Lung (tissue), 12 donors: ENCODE data around the gene CYBA. TPM values are rescaled to one million over a fixed set of nuclear protein-coding genes. Genes with fewer than 3 reads are reported as not detected.

Experiments used
- ATAC-seq: fragments of 200-7000 bp; cut with Tn5 transposase; one replicate; pipeline ENCODE4 v1.9.1; 2020; ENCODE audit warnings: moderate number of reproducible peaks; ENCODE audit not compliant: insufficient read depth, low FRiP score
- DNase-seq, 3 donors: peaks; one replicate each; pipeline ENCODE4 v3.0.0-alpha.2; 2013 to 2017
- H3K27ac ChIP-seq, 2 donors: one replicate each; pipeline ENCODE4 v1.5.1; 2013; ENCODE audit warnings: mild to moderate bottlenecking in 2 of 2, moderate library complexity in 2 of 2, control low read depth in 1 of 2, inconsistent platforms in 1 of 2, low read depth in 1 of 2, low read length in 1 of 2
- H3K27me3 ChIP-seq, 3 donors: one replicate each; pipeline ENCODE4 v1.5.1; 2013; ENCODE audit warnings: low read length in 2 of 3; ENCODE audit not compliant: control insufficient read depth in 3 of 3, insufficient read depth in 3 of 3
- H3K36me3 ChIP-seq, 4 donors: one replicate each; pipeline ENCODE4 v1.5.1; 2013; ENCODE audit warnings: low read length in 4 of 4, mild to moderate bottlenecking in 1 of 4, moderate library complexity in 1 of 4; ENCODE audit not compliant: control insufficient read depth in 4 of 4, insufficient read depth in 4 of 4
- H3K4me1 ChIP-seq, 5 donors: one replicate each; pipeline ENCODE4 v1.5.1; 2013; ENCODE audit warnings: low read length in 5 of 5, mild to moderate bottlenecking in 2 of 5, moderate library complexity in 1 of 5; ENCODE audit not compliant: control insufficient read depth in 5 of 5, insufficient read depth in 5 of 5
- H3K4me3 ChIP-seq: one replicate; pipeline ENCODE4 v1.5.1; 2013; ENCODE audit warnings: mild to moderate bottlenecking, control low read depth, moderate library complexity
- H3K9ac ChIP-seq, 2 donors: one replicate each; pipeline ENCODE4 v1.5.1; 2013; ENCODE audit warnings: low read length in 2 of 2, control low read depth in 1 of 2; ENCODE audit not compliant: insufficient read depth in 1 of 2
- H3K9me3 ChIP-seq, 4 donors: one replicate each; pipeline ENCODE4 v1.5.1; 2013; ENCODE audit warnings: low read length in 3 of 4, mild to moderate bottlenecking in 1 of 4, moderate library complexity in 1 of 4; ENCODE audit not compliant: control insufficient read depth in 4 of 4, insufficient read depth in 3 of 4
- WGBS, 2 donors: extraction: QIAGEN DNeasy Blood & Tissue Kit; methylation state at CpG; one replicate each; pipeline ENCODE4 v1.1.7; 2013; 5-methylcytosine and 5-hydroxymethylcytosine counted together
- polyA plus RNA-seq, 2 donors: library from polyadenylated mRNA; stranded (reverse); fragments of 200-250 nt; gene quantifications; one replicate each; pipeline ENCODE4 v1.2.1, GENCODE V29; 2013
- total RNA-seq, 2 donors: library from RNA; depleted of rRNA in 1 of 2; stranded (reverse); fragments of >200 nt in 1 of 2; gene quantifications; one replicate each; pipeline ENCODE4 v1.2.1, GENCODE V29; 2014 to 2021
- TF ChIP-seq, protein P1 (sequence below): IDR thresholded peaks from 2 replicates; pipeline ENCODE4 v1.5.1; 2012; ENCODE audit warnings: mild to moderate bottlenecking; ENCODE audit errors: control extremely low read depth, extremely low read depth
- donor health status: control.
- donor health status: control.
- donor health status: Bipolar disorder and iron deficiency.
- donor health status: healthy.
- donor health status: DM: yes; HTN: yes; CAD: no.

CYBA gene
- total and polyA plus RNA-seq, 4 donors: 113 to 879 (median 349) TPM

GRCh38 chr16:88694221-88695087 is 43.6 kb upstream of the CYBA start:
- 87 to 96% methylated on average over 37 of the region's 37 CpGs for WGBS, 2 donors
- TF ChIP-seq, protein P1, sequence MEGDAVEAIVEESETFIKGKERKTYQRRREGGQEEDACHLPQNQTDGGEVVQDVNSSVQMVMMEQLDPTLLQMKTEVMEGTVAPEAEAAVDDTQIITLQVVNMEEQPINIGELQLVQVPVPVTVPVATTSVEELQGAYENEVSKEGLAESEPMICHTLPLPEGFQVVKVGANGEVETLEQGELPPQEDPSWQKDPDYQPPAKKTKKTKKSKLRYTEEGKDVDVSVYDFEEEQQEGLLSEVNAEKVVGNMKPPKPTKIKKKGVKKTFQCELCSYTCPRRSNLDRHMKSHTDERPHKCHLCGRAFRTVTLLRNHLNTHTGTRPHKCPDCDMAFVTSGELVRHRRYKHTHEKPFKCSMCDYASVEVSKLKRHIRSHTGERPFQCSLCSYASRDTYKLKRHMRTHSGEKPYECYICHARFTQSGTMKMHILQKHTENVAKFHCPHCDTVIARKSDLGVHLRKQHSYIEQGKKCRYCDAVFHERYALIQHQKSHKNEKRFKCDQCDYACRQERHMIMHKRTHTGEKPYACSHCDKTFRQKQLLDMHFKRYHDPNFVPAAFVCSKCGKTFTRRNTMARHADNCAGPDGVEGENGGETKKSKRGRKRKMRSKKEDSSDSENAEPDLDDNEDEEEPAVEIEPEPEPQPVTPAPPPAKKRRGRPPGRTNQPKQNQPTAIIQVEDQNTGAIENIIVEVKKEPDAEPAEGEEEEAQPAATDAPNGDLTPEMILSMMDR: no peak
- H3K4me1 ChIP-seq: no peaks in the 10 kb centered on the region
- no peak overlapping the region for H3K9ac ChIP-seq
- H3K36me3 ChIP-seq: peaks cover 0 to 34% (median 0%) of the 10 kb centered on the region in 4 donors
- no peak overlapping the region for H3K4me3 ChIP-seq
- H3K27ac ChIP-seq: no peak overlapping the region
- H3K9me3 ChIP-seq: no peaks in the 10 kb centered on the region
- no peak for ATAC-seq
- H3K27me3 ChIP-seq: peaks cover 0 to 1% (median 0%) of the 10 kb centered on the region in 3 donors
- DNase-seq: no peak

DNA sequence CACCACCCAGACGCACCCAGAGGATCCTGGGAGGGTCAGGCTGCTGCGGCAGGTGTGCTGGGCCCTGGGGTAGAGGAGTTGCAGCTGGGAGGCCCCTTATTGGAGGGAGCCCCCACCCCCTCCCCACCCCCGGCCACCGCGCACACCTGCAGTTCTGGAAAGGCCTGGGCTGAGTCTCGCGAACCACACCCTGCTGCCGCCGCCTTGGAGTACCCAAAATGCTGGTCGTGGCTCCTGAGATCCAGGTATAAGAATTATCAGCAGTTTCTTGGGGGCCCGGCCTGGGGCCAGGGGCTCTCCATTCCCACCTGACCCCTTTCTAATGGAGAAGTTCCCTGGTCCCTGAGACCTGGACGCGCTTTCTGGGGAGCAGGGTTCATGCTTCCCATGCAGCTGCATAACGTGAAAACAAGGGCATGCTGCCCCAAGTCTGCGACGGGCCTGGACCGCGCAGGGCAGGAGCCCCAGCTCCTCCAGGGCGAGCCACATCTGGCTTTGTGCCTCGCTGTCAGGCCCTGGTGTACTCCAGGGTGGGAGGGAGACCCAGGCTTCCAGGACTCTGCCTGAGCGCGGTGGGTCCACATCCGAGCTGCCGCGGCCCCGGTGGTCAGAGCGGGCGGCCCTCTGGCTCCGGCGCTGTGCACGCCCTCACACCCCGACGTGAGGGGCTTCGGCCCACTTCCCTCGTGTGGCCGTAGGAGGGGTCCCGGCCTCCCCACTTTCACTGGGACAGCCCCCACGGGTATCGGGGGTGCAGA is 42.7 kb upstream of the CYBA start:
- ATAC-seq (no peak), DNase-seq (no peak)
- no peaks in the 10 kb centered on the region for H3K9me3 ChIP-seq

GRCh38 chr16:88692861-88693260 is 42.0 kb upstream of the CYBA start:
- DNase-seq (no peak), ATAC-seq (no peak)
- TF ChIP-seq, protein P1: no peak
- Histone ChIP-seq H3K27ac (no peak overlapping the region), H3K9me3 (no peaks in the 10 kb centered on the region), H3K9ac (no peak overlapping the region), H3K4me3 (no peak overlapping the region), H3K4me1 (no peaks in the 10 kb centered on the region), H3K27me3 (peaks cover 0 to 16% (median 7%) of the 10 kb centered on the region in 3 donors), H3K36me3 (peaks cover 0 to 18% (median 0%) of the 10 kb centered on the region in 4 donors)
- WGBS, 2 donors: 71 to 76% methylated on average over 10 of the region's 10 CpGs

More for the DNA sequence above, 42.7 kb upstream of the CYBA start:
- WGBS, 2 donors: 91 to 92% methylated on average over 39 of the region's 39 CpGs
- TF ChIP-seq, protein P1: no peak
- Histone ChIP-seq H3K4me1 (no peaks in the 10 kb centered on the region), H3K27me3 (peaks cover 0 to 8% (median 2%) of the 10 kb centered on the region in 3 donors), H3K36me3 (peaks cover 0 to 25% (median 0%) of the 10 kb centered on the region in 4 donors), H3K27ac (no peak overlapping the region), H3K4me3 (no peak overlapping the region), H3K9ac (no peak overlapping the region)
